ENCODE data around the gene PMPCB. TPM values are rescaled to one million over a fixed set of nuclear protein-coding genes. Genes with fewer than 3 reads are reported as not detected.
A peak's percentile ranks its signal among the peaks of the same experiment; 100 is the strongest.

Gene PMPCB
- total and polyA plus RNA-seq, 2 donors (not counting 3 experiments of a cell fraction or from before 2014, with no cell fraction given): 30.0 to 36.8 TPM

GRCh38 chr7:103341466-103341865 lies 44.2 kb downstream of the PMPCB start:
- ChIA-PET CTCF (no interaction called here), POLR2A (no interaction called here)
- Histone ChIP-seq H3K27ac (ENCODE audit: insufficient read depth, low read depth, low read length) (no peak overlapping the region), H3K9me3 (replicated peaks; ENCODE audit: control insufficient read depth, insufficient read depth, low read length) (no peaks in the 10 kb centered on the region), H3K27me3 (ENCODE audit: control insufficient read depth in 2 of 2, insufficient read depth in 2 of 2, low read length in 2 of 2) (no peaks in the 10 kb centered on the region), H3K36me3 (ENCODE audit: control insufficient read depth in 2 of 2, extremely low read depth in 1 of 2, insufficient read depth in 2 of 2, low read length in 2 of 2) (peaks cover 13 to 25% of the 10 kb centered on the region in 2 experiments), H2AFZ (ENCODE audit: low read depth, low read length) (no peak overlapping the region), H3K4me1 (ENCODE audit: control insufficient read depth, extremely low read depth, insufficient read depth, low read length) (peaks cover 13% of the 10 kb centered on the region), H4K20me1 (replicated peaks; ENCODE audit: control insufficient read depth, extremely low read depth, insufficient read depth, low read length) (no peaks in the 10 kb centered on the region), H3K9ac (replicated peaks; ENCODE audit: extremely low read depth, insufficient read depth, low read length) (no peak overlapping the region), H3K4me2 (ENCODE audit: insufficient read depth, low read length) (no peak overlapping the region), H3K79me2 (ENCODE audit: control insufficient read depth, insufficient read depth, low read length) (peaks cover 75% of the 10 kb centered on the region), H3K4me3 (replicated peaks in 1 of 3; ENCODE audit: insufficient read depth in 1 of 3, low read depth in 1 of 3, low read length in 3 of 3) (no peak overlapping the region), H3K9me1 (replicated peaks; ENCODE audit: control insufficient read depth, extremely low read depth, insufficient read depth, low read length) (no peaks in the 10 kb centered on the region)
- dilution Hi-C loops (cut with MboI; ENCODE audit: extremely low pct_ligation_motif_present, low sequenced_read_pairs) (no loop called here), intact Hi-C loops (cut with micrococcal nuclease) (loop anchor here (5.0 kb wide), 1 partner anchor 594 kb away; the partner anchor contains the start of gene FAM185A)
- DNase-seq (ENCODE audit: low read depth, low spot score) (no peak), FAIRE-seq (no peak)
- BruUV-seq (replicated peaks): no TSS peak
- no peak for TF ChIP-seq JUN (IDR thresholded peaks at IDR 0.05; ENCODE audit: borderline replicate concordance, insufficient read depth, insufficient read length, low read depth)
- TF ChIP-seq GATA2 (IDR thresholded peaks at IDR 0.05; ENCODE audit: insufficient read depth, insufficient read length, low read depth, low read length): no peak

GRCh38 chr7:103343332-103343731 lies 46.1 kb downstream of the PMPCB start:
- H4K20me1 ChIP-seq (replicated peaks; ENCODE audit: control insufficient read depth, extremely low read depth, insufficient read depth, low read length): no peaks in the 10 kb centered on the region
- no TSS peak for BruUV-seq (replicated peaks)
- TF ChIP-seq EZH2 (IDR thresholded peaks at IDR 0.05; ENCODE audit: borderline replicate concordance, low read depth, low read length, severe bottlenecking) (no peak), POLR2AphosphoS5 (IDR thresholded peaks at IDR 0.05; ENCODE audit: insufficient read depth, low read depth, low read length) (no peak)
- peak overlapping the region; percentile 91 to 99 (median 94) for H3K4me3 ChIP-seq (replicated peaks in 1 of 3; ENCODE audit: insufficient read depth in 1 of 3, low read depth in 1 of 3, low read length in 3 of 3)
- H3K4me2 ChIP-seq (ENCODE audit: insufficient read depth, low read length): peak overlapping the region; percentile 96
- intact Hi-C loops (cut with micrococcal nuclease): loop anchor here (5.0 kb wide), 1 partner anchor 596 kb away; the partner anchor contains the start of gene FAM185A
- peaks cover 5 to 13% of the 10 kb centered on the region in 2 experiments for H3K36me3 ChIP-seq (ENCODE audit: control insufficient read depth in 2 of 2, extremely low read depth in 1 of 2, insufficient read depth in 2 of 2, low read length in 2 of 2)
- H3K27ac ChIP-seq (ENCODE audit: insufficient read depth, low read depth, low read length): peak overlapping the region; percentile 85
- H3K4me1 ChIP-seq (ENCODE audit: control insufficient read depth, extremely low read depth, insufficient read depth, low read length): peaks cover 18% of the 10 kb centered on the region
- no peak overlapping the region for H2AFZ ChIP-seq (ENCODE audit: low read depth, low read length)
- POLR2A ChIA-PET: no interaction called here
- peak overlapping the region; percentile 82 for H3K9ac ChIP-seq (replicated peaks; ENCODE audit: extremely low read depth, insufficient read depth, low read length)
- CTCF ChIA-PET: interaction anchor here (1.0 kb wide), 1 partner anchor 11 kb away, joined by 3 read pairs; no protein-coding TSS in a partner anchor
- no peak for FAIRE-seq
- H3K27me3 ChIP-seq (ENCODE audit: control insufficient read depth in 2 of 2, insufficient read depth in 2 of 2, low read length in 2 of 2): no peaks in the 10 kb centered on the region
- dilution Hi-C loops (cut with MboI; ENCODE audit: extremely low pct_ligation_motif_present, low sequenced_read_pairs): no loop called here
- no peaks in the 10 kb centered on the region for H3K9me3 ChIP-seq (replicated peaks; ENCODE audit: control insufficient read depth, insufficient read depth, low read length)
- no peaks in the 10 kb centered on the region for H3K9me1 ChIP-seq (replicated peaks; ENCODE audit: control insufficient read depth, extremely low read depth, insufficient read depth, low read length)
- no peak for DNase-seq (ENCODE audit: low read depth, low spot score)
- peaks cover 72% of the 10 kb centered on the region for H3K79me2 ChIP-seq (ENCODE audit: control insufficient read depth, insufficient read depth, low read length)

All from endothelial cell of umbilical vein (primary cell).